Activated CD4-positive, CD25-positive, alpha-beta regulatory T cell treated with anti-CD3 and anti-CD28 coated beads, Interleukin-2, amount 50 U/mL, for 24 hours (primary cell): Measurements from ENCODE around the gene PRDM11.

Source experiments
- ATAC-seq, 2 donors: fragments of 150-1000 bp; cut with Tn5 transposase; one replicate each; pipeline ENCODE4 v1.10.0; 2021; ENCODE audit warnings: mild to moderate bottlenecking in 1 of 2, moderate library complexity in 1 of 2

Gene PRDM11

DNA sequence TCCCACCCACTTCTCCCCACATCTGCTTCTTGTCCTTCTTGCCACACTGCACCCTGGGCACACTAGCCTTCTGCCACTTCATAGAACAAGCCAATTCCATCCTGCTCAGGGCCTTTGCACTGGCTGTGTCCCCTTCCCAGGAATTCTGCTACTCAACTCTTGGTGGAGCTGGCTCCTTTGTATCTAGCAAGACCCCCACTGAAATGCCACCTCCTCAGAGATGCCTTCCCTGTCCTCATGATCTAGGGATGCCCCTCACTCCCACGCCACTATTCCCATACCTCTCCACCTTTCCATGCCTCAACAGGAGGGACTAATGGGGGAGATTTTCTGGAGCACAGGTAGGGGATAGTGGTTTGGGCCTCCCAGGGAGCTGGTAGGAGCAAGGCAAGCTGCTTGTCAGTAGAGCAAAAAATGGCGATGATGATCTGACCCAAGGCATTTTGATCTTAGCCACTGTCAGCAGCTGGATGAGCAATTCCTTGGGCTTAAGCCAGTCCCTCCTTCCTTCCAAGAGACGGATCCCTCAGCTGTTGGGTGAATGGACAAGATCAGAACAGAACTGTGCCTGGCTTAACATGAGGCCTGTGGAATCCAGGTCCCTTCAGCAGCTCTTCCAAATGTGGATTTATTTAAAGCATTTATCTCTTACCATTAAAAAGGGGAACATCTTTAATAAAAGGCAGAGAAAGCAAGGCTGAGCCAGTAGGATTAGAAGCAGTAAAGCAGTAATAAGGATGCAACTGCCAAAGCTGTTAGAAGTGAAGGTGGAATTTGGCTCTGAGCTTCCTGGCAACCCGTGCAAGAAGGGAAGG lies 4.0 kb upstream of the PRDM11 start:
- no peak for ATAC-seq

DNA sequence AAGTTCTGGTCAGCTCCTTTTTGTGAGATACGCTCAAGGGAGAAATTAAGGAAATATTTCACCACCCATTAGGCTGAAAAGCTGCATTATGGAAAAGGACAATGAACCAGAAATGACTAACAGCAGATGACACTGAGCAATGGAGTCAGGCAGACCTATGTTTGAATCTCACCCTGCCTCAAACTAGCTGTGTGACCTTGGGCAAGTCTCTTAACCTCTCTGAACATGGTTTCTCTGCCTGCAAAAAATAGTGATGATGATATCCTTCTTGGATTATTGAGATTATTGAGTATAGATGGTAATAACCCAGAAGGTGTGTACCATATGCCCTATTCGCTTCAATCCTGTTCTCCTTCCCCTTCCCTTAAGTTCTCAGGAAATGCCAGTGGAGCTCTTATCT lies 2.9 kb upstream of the PRDM11 start:
- ATAC-seq, result no peak

DNA sequence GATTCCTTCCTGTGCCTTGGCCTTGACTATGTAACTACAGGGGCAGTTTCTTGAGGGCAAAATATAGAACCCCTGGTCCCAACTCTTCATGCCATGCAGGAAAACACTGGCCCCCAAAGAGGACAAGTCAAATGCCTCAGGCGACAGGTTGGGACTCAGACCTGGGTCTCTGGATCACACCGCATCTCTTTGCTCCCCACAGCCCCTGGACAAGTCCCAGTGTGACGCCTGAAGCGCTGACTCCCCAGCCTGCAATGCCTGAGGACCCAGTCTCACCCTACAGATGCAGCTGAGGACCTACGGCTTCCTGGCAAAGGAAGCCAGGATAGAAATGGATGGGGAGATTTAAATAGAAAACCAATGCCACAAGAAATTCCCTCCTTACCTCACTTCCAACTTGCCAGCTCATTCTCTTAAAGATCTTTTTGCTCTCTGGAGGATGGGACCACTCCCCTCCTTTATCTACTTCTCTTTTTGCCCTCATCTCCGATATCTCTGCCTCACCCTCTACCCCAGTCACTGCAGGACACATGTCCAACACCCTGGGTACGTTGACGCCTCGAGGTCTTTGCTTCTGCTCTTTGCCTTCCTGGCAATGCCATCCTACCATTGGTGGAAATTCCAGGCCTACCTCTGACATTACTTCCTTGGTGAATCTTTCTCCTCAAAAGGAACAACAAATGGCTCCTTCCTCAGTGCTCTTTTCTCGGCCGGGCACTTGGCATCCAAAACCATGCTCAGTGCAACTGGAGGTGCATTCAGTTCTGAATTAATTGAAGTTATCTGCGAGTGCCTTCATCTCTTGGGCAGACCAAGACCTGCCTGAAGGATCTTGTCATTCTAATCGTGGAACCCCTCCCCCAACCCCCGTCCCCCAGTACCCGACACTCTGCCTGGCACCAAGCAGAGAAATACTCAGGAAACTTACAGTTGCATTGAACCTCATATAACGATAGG lies 2.0 kb upstream of the PRDM11 start:
- ATAC-seq, result no peak

DNA sequence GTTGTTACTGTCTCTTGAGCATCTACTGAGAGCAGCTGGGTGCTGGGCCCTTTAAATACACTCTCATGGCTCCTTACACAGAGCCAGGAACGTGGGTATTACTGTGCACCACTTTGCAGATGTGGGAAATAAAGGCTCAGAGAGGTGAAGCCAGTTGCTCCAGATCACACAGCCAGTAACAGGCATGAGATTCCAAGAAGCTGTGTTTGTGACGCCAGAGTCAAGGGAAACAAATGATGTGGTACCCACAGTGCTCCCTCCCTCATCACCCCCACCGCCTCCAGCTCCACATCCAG lies 1.4 kb upstream of the PRDM11 start:
- no peak for ATAC-seq

DNA sequence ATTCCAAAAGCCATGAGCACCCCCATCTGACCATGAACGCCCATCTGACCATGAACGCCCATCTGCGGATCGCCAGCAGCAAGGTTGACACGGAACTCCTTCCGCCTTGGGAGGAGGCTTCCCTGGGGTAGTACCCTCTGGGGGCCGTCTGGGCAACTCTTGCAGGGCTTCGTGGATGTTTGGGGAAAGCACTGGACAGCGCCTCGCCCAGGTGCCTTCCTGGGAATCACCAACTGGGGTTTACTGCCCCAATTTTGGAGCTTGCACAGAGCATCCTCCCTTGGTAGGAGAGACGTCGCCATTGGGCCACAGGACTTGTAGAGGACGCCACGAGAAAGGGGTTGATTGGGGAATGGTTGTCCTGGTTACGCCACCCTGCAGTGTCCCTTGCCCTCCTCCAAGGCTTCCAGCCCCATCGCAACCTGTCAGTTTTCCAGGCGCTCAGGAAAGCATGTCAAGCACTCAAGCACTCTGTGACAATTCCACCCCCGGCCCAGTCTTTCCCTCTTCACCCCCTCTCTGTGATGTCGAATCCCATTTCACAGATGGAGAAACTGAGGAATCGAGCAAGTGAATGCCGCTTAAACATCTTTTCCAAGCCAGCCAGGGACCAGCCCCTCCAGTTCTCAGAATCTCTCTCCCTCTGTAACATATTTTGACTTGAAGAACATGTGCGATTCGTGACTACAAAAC lies 914 bp upstream of the PRDM11 start:
- no peak for ATAC-seq

DNA sequence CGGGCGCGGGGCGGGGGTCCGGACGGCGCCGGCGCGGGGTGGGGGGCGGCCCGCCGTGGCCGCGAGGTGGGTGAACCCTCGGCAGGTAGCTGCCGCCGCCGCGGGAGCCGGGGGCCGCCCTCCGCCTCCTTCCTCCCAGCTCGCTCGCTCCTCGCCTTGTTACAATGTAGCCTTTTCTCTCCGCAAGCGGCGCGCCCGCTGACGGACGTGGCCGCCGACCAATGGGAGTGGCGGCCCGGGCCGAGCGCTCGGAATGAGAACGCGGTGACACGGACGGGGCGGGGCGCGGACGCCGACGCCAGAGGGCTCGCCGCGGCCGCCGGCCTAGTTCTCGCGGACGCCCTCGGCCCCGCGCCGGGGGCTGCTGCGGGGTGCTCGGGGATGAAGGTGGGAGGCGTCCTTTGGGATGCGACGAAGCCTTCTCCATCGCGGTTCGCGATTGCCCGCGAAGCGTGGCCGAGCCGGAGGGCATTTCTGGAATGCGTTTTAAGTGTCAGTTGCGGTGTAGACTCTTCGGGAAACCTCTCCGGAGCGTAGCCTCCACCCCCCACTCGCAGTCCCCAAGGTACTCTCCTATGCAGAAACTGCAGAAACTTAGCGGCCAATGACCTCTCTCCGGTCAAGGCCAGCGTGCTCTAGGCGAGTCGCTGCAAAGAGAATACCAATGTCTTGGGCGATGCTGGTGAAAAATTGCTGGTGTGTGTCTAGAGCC lies 734 bp downstream of the PRDM11 start:
- peak; percentile 99 for ATAC-seq

DNA sequence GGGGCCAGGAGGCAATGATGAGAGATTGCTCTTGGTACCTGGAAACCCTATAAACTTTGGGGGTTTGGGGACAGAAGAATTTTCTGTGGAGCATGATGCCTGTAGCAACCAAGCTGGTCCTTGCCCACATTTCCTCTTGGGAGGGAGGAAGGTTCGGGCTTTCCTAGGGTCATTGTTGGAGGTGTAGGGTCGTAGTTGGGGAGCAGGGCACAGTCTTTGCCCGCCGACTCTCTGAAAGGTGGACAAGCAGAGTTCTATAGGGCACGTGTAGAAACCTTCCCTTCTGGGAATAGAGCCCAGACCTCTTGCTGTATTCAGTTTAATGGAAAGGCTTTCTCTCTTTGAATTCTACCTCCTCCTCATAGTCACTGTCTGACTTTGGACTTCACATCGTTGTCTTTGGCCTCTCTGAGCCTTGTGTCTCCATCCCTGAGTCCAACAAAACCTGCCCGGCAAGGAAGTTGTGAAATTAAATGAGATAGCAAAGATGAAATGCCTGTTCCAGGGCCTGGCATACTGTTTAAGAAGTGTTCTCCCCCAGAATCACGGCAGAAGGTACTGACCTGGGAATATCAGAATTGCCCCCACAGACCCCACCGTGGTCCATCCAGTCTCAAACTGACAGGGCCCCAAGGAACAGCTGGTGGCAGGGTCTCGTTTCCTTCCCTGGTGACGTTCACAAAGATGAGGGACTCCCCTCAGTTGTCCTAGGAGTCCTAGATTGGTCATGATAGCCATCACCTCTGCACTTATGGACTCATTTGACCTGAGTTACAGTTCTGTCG lies 1.6 kb downstream of the PRDM11 start:
- ATAC-seq, result no peak

DNA sequence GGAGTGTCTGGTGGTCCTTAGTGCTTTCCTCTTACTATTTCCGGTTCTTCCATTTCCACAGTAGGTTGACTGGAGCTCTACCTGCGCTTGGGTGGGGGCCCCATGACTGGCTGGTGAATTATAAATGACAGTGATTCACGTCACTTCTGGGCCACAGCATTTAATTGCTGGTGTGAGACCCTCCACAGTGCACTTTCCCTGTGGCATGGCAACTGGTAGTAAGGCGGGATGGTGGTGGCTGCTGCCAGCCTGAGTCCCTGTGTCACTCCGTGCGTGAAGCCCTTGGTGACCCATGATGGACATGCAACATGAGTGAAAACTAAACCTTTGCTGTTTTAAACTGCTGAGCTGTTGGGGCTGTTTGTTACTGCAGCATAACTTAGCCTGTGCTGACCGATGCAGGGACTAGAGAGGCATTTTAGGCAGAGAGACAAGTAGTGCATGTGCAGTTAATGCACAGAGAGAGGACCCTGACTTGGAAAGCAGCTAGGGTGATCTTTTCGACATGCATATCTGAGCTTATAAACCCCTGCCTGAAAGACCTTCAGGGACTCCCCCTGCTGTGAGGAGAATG lies 3.1 kb downstream of the PRDM11 start:
- no peak for ATAC-seq

DNA sequence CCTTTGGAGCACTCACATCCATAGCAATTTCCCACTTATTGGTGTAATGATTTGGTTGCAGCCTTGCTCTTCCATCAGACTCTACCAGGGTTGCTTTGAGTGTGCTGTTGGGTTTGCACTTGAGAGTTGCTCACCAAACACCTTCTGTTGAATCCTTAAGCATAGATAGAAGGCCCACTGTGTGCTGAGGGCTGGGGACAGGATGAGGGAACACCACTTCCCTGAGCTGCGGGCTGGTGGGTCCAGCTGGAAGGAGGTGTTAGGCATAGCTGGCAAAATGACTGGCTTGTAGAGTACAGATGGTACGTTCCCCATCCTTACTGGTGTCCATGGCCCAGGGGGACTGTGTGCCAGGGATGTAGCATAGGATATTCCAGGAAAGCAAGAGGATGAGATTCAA lies 3.9 kb downstream of the PRDM11 start:
- no peak for ATAC-seq

DNA sequence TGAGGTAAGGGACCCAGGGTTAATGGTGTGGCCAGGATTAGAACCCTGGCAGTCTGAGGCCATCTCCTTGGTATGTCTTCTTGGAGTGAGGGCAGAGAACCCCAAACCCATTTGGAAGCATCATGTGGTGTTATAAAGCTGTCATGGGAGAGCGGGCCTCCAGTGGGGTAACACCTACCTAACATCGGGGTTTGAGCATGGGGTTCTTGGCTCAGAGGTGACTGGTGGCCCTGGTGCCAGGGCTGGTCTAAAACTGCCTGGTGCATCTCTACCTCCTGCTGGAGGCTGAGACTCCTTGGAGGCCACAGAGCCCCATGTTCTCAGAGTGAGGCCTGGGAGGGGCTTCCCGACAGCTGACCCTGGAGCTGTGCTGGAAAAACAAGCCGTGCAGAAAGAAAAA lies 4.5 kb downstream of the PRDM11 start:
- no peak for ATAC-seq

DNA sequence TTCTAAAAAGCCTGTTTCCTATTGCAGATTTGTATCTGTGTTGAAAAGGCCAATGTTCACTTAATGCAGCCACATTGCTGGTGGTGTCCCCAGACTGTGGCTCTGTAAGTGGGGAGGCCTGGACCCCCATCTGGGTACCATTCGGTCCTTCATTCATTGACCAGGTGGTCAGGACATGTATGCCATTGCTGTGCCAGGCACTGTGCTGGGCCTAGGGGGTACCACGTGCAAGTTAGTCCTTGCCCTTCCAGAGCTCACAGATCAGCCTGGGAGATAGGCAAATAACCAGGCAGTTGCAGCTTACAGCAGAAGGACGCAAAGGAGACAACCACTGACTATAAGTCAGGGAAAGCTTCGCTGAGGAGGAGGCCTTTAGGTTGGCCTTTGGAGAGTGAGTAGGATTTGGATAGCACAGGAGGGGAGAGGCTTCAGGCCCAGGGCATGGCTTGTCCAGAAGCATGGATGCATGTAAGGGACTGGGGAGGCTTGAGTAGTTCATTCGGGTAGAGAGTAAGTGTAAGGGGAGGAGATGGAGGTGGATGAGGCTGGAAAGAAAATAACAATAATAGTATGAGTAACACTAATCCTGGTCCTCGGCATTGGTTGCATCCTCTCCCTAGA lies 5.0 kb downstream of the PRDM11 start:
- no peak for ATAC-seq

DNA sequence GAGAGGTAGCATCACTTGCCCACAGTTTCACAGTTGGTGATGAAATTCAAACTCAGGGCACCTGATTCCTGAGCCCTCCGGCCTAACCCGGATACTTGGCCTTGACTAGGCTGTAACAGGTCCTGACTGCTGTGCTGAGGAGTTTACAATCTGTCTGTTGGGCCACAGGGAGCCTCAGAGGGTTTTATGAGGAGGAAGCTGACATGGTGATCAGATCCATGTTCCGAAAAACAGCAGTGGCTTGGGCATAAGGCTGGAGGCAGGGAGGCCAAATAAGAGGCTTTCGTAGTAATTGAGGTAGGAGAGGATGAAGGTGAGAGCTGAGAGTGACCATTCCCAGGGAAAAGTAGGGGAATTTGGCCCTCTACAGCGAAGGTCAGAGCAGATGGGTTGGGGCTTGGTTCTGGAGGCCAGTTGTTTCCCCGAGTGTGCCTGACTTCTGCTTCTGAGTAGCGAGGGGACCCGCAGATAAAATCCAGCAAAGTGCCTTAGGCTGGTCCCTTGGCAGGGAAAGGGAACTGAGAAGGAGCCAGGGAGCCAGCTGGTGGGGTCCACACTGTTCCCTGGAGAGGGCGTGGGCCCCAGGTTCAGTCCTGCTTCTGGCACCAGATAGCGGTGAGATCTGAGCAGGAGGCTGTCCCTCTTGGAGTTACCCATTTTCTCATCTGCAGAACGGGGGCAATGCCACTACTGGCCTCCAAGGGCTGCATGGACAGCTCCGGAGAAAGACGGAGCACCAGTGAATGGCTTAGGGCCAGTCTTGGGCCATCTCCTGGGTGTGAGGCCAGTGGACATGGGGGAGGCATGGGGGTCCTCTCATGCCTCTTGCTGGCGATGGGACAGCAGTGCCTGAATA lies 6.5 kb downstream of the PRDM11 start:
- no peak for ATAC-seq

DNA sequence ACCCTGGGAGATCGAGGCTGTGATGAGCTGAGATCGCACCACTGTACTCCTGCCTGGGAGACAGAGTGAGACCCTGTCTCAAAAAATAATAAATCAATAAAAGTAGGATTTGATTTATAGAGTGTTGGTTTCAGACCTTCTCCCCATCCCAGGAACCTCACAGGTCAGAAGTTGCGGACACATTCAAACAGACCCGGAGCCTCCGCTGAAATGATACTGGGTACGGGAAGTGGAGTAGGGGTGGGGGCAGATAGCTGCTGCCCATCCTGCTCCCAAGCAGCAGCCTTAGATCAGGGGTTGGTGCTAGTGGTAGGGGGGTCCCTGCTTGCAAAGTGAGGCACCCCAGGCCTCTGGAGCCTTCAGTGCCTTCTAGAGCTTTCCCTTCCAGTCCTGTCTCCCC lies 7.8 kb downstream of the PRDM11 start:
- no peak for ATAC-seq

DNA sequence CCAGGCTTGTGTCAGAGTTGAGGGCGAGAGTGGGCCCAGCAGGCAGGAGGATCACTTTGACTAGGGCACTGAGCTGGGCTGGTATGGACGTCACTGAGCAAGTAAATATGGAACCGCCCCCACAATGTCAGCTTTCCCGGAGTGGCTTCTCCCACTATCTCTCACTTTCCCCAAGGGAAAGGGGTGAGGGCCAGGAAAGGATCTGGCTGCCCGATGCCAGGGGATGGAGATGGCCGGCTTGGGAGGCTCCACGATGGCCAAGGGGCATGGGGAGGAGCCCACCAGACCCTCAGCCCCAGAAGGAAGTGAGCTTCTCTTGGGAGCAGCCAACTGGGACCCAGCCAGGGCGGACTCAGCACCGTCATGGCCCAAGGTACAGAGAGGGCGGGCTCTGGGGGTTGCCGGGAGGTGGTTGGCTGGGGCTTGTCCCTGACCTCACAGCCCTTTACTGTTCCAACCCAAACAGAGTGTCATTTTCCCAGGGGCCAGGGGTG lies 8.7 kb downstream of the PRDM11 start:
- ATAC-seq, result no peak

DNA sequence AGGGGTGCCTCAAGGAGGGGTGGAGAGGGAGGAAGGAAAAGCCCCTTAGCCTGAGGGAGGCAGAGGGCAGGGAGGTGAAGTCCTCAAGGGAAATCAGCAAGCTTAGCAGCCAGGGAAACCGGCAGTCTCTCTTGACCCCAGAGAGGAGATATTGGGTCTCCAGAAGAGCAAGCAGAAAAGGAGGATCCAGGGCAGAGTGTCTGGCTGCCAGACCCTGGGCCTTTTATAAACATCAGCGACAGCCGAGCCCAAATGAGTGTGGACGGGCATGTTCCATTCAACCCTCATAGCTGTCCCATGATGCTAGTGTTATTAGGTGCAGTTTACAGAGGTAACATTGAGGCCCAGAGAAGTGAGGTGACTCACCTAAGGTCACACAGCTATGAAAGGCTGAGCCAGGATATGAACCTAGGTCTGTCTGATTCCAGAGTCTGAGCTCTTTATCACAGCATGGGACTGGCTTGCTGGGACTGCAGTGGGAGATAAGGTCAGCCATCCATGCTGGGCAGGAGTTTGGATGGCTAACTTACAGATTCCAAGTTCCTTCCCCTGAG lies 9.3 kb downstream of the PRDM11 start:
- ATAC-seq, result no peak

DNA sequence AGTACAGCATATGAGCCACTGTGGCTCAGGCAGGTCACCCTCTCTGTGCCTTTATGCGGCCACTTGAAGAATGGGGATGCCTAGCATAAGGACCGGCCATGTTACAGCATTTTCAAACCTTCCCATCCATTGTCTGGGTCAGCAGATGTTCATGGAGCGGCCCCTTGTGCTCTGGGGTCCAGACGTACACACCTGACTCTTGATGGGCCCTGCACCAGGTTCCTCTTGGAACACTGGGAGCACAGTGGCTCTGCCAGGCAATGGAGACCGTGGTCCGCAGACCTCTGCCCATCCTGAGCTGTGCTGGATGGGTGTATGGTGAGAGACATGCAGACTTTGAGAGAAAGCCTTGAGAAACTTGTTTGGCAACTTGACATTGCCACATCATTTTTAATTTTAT lies 9.8 kb downstream of the PRDM11 start:
- ATAC-seq, result no peak

DNA sequence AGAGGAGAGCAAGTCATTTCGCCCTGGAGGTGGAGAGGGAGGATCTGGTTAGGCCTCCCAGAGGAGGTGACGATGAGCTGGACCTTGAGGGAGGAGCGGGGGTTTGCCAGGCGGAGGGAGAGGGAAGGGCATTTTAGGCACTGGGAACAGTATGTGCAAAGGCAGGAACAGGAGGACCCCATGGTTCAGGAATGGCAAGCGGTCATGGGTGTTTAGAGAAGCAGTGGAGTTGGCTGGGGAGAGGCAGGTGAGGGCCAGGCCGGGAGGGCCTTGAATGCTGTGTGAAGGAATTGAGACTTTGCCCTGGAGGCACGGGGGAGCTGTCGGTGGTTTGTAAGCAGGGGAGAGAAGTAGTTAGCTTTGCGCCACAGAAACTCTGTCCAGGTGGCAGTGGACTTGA lies 10.3 kb downstream of the PRDM11 start:
- no peak for ATAC-seq

DNA sequence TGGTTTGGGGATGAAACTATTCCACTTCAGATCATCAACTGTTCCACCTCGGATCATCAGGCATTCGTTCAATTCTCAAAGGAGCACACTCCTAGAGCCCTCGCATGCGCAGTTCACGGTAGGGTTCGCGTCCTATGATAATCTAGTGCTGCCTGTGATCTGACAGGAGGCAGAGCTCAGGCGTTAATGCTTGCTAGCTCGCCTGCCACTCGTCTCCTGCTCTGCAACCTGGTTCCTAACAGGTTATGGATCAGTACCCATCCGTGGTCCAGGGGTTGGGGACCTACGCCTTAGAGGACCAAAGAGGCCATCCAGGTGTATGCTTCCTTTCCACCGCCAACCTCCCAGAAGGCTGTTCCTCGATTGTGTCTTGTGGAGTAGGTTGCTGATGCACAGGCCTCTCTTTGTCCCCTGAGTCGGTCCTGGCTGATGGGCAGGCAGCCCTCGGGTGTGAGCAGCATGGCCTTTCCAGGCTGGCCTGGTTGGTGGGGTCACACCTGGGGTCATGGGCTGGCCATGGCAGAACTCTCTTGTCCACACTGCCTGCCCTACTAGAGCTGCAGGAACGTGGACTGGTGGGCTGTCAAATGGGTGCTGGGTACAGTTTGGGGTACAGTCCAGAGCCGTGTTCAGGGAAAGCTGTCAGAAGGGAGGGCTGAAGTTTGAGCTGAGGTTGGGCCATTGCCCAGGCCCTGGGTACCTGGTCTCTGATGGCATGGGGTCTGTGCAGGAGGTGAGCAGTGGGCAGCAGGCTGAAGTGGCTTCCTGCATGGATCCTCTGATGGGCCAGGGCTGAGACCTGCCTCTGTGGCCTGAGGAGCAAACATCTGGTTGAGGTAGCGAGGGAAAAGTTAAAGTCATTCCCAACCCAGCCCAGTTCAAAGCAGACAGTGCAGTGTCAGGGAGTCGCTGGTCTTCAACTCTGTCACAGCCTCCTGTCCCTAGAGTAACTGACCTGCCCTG lies 11.1 kb downstream of the PRDM11 start:
- no peak for ATAC-seq
